ENCODE results near the gene CDPF1.

DNA sequence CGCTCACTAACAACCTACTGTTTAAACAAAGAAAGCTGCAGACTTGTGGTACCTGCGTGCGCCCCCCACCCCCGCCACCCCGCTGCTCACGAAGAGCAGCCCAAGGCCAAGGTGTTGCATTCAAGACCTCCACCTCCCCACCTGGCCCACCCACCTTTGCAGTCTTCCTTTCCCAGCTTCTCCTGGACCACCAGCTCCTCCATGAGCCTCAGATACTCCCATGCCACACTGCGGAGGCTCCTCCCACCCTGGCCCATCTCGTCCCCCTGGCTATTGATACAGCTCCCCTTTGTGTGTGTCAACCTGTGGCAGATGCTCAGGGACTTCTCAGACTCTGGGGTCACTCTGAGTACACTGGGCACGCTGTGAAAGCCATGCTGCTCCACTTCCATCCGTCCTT, 3.9 kb downstream of the CDPF1 start:
- TF ChIP-seq EZH2 (IDR thresholded peaks at IDR 0.05) (no peak), EZH2phosphoT487 (IDR thresholded peaks at IDR 0.05) (no peak)
- TF ChIP-seq, protein P1, sequence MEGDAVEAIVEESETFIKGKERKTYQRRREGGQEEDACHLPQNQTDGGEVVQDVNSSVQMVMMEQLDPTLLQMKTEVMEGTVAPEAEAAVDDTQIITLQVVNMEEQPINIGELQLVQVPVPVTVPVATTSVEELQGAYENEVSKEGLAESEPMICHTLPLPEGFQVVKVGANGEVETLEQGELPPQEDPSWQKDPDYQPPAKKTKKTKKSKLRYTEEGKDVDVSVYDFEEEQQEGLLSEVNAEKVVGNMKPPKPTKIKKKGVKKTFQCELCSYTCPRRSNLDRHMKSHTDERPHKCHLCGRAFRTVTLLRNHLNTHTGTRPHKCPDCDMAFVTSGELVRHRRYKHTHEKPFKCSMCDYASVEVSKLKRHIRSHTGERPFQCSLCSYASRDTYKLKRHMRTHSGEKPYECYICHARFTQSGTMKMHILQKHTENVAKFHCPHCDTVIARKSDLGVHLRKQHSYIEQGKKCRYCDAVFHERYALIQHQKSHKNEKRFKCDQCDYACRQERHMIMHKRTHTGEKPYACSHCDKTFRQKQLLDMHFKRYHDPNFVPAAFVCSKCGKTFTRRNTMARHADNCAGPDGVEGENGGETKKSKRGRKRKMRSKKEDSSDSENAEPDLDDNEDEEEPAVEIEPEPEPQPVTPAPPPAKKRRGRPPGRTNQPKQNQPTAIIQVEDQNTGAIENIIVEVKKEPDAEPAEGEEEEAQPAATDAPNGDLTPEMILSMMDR (IDR thresholded peaks at IDR 0.05): no peak

All from neural progenitor cell (in vitro differentiated cells).